GM21367 (cell line): ENCODE results near the gene NUMB.
"Not testable (repeated sequence)": the region's sequence is repeated elsewhere in the genome, so short reads cannot be mapped to it uniquely, and the experiment has no call there.

ENCODE experiments used
- ATAC-seq: cut with Tn5 transposase; IDR thresholded peaks from one replicate; pipeline ENCODE4 v1.9.1; 2021; ENCODE audit not compliant: unreplicated experiment

NUMB gene

DNA sequence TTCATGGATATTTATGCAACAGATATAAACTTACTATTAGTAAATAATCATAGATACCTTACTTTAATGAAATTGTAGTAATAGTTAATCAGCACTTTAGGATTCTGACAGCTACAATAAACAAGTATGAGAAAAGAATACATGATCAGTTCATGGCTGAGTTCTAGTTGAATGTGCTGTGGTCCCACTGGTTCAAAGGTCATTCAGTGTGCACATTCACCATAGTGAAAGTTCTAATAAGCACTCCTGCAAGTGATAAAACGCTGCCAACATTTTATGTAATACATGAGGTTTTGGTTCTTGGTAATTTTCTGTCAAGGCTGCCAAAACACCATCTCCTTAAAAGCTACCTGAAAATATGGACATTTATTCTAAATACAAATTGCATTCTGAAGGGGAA is 92.6 kb downstream of the NUMB start:
- no peak for ATAC-seq

DNA sequence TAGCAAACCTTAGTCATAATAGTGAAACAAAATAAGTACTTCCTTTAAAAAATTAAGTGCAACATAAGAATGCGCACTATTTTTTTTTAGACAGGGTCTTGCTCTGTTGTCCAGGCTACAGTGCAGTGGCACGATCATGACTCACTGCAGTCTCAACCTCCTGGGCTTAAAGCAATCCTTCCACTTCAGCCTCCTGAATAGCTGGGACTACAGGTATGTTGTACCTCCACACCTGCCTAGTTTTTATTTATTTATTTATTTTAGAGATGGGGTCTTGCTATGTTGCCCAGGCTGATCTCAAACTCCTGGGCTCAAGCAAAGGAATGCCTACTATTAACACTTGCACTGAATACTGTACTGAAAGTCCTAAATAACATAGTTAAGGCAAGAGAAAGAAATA is 93.8 kb downstream of the NUMB start:
- no peak for ATAC-seq

DNA sequence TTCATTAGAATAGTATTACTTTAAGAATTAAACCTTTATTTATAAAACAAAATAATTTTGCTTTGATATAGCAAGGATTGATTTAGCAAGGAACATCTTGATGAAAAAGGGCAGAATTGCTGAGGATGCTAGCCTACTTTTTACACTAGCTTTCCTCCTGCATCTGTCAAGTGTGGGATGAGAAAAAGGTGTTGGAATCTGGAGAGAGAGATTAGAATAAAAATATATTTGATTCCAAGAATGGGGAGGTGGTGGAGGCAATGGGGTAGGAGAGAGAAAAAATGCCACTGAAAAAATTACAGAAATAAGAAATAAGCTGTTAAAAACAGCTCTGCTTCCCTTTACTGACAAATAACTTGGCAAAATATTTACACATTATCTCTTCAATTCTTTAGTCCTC is 98.9 kb downstream of the NUMB start:
- no peak for ATAC-seq

DNA sequence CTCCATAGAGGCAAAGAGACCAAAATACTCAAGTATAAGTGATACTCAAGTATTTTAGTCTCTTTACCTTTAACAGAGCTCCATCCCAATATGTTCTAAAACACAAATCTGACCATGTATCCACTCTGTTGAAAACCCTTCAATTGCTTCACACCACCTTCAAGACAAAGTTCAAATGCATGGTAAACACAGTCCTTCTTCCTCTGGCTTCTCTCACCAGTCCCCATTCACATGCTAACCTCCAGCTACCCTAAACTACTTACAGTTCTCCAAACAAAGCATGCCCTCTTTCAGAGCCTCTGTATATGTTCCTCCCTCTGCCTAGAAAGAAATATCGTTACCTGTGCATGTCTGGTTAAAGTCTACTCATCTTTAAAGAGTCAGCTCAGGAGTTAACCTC is 100.2 kb downstream of the NUMB start:
- ATAC-seq, result no peak

DNA sequence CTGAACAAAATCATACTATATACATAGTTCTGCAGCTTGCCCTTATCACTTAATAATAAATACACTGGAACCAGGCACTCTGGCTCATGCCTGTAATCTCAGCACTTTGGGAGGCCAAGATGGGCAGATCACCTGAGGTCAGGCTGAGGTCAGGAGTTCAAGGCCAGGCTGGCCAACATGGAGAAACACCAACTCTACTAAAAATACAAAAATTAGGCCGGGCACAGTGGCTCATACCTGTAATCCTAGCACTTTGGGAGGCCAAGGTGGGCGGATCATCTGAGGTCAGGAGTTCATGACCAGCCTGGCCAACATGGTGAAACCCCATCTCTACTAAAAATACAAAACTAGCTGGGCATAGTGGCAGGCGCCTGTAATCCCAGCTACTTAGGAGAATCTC is 109.3 kb downstream of the NUMB start:
- ATAC-seq, result not testable (repeated sequence)

DNA sequence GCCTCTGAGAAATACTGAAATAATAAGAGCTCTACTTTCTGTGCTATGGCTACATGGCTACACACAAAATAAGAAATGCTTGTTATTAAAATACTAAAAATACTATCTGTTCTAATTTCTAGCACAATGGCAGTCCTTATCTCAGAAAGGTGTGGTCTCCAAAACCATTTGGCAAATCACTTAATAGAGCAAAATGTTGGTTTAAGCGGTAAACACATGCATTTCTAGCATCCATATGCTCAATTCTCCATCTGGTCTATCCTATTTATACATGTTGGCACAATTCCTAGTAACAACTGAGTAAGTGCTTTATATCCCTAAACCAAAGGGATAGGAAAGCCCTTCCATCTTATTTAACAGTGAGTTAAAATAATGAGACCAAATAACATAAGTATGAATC is 114.0 kb downstream of the NUMB start:
- no peak for ATAC-seq

DNA sequence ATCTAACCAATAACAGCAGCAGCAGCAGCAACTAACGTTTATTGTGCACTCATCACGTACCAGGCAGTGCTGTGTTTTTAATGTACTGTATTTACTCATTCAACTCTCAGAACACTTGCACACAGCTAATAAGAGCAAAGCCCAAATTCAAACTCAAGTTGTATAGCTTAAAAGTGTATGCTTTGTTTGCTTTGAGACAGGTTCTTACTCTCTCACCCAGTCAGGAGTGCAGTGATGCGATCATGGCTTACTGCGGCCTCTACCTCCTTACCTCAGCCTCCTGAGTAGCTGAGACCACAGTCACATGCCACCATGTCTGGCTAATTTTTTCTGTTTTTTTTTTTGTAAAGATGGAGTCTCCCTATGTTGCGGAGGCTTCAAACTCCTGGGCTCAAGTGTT is 115.7 kb downstream of the NUMB start:
- no peak for ATAC-seq

DNA sequence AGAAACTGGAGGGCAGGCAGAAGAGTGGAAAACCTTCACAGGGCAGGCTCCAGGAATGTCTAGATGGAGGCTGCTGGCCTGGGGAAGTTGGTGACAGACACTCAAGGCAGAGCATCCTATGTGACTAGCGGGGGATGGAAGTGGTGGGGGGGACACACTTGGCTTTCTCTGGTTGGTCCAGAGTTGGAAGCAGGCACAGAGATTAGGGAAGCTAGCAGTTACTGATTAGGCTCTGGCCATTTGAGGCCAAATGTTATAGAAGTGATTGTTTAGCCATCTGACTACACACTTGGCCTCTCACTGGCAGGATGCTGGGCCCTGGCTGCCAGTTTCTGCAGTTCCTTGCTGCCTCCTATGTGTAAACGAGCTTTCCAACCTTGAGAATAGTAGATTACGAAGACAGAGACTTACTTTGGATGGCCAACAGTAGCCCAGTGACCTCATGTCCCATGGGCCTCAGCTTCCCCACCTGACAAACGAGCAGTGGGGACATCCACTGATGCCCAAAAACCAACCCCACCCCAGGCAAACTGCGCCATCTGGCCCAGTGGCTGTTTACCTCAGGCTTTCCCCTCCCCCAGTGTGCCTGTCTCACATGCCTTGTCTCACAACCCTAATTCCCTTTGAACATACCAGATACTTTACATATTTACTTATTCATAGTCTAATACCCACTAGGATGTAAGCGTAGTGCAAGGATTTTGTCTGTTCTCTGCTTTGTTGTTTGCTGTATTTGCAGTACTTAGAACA is 118.3 kb downstream of the NUMB start:
- no peak for ATAC-seq

DNA sequence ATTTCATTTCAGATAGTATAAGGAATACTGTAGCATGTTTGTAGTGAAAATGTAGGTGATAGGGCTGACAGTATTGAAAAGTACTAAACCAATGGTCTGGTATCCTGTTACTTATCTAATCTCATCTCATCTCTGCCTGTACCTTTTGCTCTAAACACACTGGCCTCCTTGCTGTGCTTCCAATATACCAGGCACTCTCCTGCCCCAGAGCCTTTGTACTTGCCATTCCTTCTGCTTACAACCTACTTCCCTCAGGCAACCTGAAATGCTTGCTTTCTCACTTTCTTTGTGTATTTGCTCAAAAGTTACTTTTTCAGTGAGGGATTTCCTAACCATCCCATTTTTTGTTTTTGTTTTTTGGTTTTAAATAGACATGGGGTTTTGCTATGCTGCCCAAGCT is 119.1 kb downstream of the NUMB start:
- no peak for ATAC-seq

DNA sequence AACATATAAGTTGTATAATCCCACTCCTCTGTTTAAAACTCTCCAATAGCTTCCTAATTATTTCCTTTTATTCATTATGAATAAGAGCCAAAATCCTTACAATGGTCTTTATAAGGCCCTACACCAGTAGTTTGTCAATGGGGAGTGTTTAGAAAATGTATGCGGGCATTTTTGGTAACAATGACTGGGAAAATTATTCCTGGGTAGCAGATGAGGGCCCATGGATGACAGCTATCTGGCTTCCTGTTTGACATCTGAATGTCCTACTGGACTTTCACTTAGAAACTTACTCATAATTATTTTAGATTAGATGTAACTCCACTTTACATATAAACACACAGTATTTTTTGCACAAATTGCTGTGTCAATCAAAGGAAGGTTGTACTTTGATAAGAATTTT is 119.8 kb downstream of the NUMB start:
- no peak for ATAC-seq

DNA sequence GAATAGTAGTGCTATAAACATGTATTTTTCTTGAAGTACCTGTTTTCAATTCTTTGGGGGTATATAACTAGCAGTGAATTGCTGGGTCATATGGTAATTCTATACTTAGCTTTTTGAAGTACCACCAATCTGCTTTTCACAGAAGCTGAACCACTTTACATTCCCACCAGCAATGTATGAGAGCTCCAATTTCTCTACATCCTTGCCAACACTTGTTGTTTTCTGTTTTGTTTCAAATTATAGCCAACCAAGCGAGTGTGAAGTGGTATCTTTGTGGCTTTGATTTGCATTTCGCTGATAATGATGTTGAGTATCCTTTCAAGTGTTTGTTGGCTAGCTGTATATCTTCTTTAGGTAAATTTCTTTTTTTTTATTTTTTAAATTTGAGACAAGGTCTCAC is 125.3 kb downstream of the NUMB start:
- no peak for ATAC-seq

DNA sequence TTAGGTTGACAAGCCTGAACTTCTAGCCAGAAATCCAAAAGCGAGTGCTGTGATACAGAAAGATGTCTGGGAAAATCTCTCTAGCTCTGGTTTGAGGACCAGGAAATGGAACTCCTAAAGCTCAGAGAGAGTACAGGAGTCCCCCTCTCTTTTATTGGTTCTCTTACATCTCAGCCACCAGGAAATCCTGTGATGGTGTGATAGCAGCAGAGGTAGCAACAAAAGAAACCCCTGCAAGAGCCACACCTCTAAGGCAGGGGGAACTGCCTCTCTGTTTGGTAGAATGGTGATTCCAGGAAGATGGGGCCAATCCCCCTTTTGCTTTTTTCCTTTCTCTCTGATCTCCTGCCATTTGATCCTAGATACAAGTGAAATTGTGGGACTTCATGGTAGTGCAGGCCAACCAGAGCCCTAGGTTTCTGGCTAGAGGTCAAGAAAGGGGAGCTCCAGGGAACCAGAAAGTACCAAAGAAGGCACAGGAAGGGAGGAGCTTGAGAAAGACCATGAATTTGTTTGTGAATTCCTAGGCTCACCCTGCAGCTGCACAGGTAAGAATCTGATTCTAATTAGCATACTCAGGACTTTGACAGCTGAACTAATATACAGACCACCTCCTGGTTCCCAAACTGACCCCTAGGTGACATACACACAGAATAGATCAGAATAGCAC is 132.6 kb downstream of the NUMB start:
- ATAC-seq, result no peak

DNA sequence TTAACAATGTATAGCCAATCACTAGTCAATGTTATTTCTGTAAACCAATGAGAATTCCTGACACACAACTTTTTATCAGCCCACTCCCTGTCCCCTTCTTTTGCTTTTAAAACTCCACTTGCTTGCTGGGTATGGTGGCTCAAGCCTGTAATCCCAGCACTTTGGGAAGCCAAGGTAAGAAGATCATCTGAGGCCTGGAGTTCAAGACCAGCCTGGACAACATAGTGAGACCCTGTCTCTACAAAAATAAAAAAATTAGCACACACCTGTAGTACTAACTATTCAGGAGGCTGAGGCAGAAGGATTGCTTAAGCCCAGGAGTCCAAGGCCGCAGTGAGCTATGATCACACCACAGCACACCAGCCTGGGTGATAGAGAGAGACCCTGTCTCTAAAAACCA is 133.3 kb downstream of the NUMB start:
- ATAC-seq, result no peak

DNA sequence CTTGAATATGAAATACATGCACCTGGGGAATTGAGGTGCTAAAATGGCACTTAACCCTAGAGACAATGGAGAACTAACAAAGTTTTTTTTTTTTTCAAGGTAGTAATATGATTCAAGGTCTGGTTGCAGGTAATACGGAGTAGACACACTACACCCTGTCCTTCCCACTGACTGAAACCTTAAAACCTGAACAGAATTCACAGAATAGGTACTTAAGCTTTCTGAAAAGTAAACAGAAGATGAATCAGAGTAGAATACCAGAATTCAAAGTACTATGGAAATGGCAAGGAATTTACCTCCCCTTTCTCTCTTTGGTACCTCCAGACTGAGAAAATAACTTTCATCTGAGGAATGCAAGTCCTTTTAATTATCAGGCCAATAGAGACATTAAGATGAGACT is 133.8 kb downstream of the NUMB start:
- ATAC-seq, result no peak

DNA sequence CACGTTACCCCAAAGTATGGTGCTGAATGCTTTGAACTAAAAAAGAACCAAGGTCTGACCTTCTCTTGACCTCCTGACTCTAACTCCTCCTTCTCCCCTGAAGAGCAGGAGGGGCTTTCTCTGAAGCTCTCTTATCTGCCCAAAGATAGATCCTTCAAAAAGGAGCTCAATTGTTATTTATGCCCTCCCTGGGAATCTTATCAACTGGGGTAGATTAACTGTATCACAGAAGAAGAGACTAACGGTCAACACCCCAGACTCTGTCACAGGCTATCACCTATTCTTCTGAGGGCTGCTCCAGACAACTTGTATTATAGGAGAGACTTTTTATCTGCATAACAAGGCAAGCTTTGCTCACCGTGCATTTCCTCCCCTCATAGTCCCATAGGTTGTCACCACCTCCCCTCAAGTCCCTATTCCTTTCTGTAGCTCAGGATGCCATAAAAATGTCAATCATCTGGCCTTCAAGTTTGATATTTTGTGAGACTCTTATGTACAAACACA is 134.4 kb downstream of the NUMB start:
- ATAC-seq, result no peak

DNA sequence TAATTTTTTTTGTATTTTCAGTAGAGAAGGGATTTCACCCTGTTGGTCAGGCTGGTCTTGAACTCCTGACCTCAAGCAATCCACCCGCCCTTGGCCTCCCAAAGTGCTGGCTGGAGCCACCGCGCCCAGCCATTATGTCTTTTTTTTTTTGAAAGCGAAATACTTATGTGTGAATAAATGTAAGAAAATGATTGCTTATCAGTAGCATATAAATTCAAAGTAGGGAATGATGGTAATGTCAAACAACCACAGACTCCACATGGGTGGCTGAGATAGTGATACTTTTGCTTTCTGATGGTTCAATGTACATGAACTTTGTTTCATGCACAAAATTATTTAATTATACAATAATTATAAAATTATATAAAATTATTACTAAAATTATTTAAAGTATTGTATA is 145.2 kb downstream of the NUMB start:
- ATAC-seq, result no peak

DNA sequence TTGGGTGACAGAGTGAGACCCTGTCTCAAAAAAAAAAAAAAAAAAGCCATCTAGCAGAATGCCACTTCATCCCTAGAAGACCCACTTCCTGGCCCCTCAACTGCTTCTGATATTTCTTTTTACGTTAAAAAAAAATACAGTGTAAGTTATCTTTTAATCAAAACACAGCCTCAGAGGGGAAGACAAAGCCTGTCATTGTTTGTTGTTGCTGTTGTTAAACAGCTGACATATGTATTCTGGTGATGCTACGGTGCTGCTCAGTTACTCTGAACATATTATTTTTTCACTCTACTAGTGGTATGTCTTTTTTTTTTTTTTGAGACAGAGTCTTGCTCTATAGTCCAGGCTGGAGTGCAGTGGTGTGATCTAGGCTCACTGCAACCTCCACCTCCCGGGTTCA is 145.7 kb downstream of the NUMB start:
- ATAC-seq, result no peak

DNA sequence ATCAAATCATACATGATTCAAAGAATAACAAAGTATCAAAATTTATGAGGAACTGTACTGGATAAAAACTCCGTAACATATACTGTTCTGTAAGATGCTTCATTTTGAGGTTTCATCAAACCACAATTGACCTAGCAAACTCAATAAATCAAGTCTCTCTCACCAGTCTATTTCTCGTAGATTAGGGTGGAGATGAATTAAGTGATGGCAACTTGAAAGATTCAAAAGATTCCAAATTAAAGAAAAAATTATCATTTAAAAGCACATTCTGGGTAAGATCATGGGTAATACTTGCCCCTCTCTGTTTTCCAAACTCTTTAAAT is 146.7 kb downstream of the NUMB start:
- no peak for ATAC-seq

DNA sequence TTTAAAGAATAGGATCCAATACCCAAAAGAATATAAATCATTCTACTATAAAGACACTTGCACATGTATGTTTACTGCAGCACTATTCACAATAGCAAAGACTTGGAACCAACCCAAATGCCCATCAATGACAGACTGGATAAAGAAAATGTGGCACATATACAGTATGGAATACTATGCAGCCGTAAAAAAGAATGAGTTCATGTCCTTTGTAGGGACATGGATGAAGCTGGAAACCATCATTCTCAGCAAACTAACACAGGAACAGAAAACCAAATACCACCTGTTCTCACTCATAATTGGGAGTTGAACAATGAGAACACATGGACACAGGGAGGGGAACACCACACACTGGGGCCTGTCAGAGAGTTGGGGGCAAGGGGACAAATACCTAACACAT is 149.1 kb downstream of the NUMB start:
- ATAC-seq, result not testable (repeated sequence)

DNA sequence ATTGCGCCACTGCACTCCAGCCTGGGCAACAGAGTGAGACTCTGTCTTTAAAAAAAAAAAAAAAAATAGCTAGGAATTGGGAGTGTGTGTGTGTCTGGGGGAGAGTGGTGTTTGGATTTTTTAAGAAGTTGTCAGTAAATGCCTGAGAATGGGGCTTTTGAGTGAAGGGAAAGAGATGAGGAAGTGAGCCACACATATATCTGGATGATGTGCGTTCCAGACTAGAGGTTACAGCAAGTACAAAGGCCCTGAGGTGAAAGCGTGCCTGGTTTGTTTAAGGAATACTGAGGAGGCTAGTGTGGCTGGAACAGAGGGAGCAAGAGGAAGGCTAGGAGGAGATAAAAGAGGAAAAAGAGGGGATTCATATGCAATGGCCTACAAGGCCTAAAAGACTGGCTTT is 151.1 kb downstream of the NUMB start:
- no peak for ATAC-seq

DNA sequence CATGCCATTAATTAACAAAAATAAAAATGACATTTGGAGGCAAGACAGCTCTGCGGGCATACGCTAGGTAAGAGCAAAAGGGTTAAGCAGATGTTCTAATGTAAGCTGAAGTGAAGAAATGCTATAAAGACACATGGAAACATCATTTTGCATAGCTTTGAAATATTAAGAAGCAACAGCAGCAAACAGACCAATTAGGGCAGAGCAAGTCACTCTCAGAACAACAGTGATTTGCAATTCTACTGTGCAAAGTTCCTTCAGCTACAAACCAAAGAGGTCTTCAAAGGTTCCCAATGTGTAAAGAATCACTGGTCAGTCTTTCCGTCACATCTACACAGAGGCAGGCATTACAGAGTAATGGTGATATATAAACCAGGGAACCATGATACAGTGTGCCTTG is 152.8 kb downstream of the NUMB start:
- no peak for ATAC-seq

DNA sequence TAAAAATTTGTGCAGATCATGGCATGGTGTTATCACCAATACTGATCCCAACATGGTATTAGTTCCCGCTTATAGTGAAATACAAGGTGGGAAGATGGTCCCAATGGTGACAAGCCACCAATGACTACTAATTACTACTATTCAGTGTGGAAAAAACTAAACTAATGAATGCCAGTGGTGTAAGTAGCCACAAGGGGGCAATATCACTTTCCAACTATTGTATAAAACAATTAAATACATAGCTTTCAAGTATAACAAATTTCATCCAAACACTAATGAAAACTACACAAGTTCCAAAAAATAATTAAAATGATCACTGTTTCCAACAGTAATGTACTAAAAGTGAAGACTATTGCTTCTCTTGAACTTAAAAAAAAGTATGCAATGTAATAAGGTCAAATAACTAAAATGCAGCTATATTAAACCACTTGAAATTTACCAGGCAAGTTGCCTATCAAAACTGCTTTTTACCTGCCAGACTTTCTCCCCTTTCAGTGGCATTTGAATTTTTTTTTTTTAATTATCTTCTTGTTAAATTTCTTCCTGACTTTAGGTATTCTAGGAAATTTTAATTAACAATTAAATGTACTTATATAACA is 163.0 kb downstream of the NUMB start:
- ATAC-seq, result no peak
